ENCODE measurements around the gene FOXN1. TPM values are rescaled to one million over a fixed set of nuclear protein-coding genes. Genes with fewer than 3 reads are reported as not detected.
"Not testable (repeated sequence)": the region's sequence is repeated elsewhere in the genome, so short reads cannot be mapped to it uniquely, and the experiment has no call there.

The FOXN1 gene
- total and polyA plus RNA-seq, 8 donors: 0.43 to 9.3 (median 2.4) TPM; not detected in 5

DNA sequence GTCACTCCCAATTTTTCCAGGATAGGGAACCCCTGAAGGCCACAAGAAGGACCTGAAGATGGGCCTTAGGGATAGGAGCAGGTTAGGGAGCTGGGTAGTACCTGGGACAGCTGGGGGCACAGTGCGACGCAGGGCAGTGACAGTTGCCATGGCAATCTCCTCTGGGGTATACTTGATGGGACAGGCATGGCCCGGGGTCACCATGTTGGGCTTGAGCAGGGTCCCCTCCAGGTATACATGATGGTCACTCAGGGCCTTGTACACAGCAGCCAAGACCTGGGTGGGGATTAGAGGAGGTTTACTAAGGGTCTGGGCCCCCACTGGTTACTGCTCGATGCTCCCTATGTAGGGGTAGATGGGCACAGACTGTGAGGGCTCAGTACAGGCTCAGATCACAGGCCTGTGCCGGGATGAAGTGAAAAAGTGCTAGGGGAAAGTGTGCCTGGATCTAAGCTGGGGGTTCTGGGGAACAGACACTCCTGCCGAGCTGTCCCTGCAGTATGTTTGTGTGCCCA is 67.9 kb downstream of the FOXN1 start:
- H3K27ac ChIP-seq: no peak overlapping the region
- H3K36me3 ChIP-seq: peaks cover 0 to 12% (median 0%) of the 10 kb centered on the region in 4 donors
- intact Hi-C loops (cut with DNase I; ENCODE audit: low total_unique reads): no loop called here
- H3K9me3 ChIP-seq: no peaks in the 10 kb centered on the region
- H3K4me1 ChIP-seq: peaks cover 23 to 58% (median 40%) of the 10 kb centered on the region in 4 donors
- TF ChIP-seq EP300 (IDR thresholded peaks at IDR 0.05) (no peak), POLR2A (IDR thresholded peaks at IDR 0.05) (no peak), POLR2AphosphoS5 (IDR thresholded peaks at IDR 0.05) (no peak)
- TF ChIP-seq, protein P1, sequence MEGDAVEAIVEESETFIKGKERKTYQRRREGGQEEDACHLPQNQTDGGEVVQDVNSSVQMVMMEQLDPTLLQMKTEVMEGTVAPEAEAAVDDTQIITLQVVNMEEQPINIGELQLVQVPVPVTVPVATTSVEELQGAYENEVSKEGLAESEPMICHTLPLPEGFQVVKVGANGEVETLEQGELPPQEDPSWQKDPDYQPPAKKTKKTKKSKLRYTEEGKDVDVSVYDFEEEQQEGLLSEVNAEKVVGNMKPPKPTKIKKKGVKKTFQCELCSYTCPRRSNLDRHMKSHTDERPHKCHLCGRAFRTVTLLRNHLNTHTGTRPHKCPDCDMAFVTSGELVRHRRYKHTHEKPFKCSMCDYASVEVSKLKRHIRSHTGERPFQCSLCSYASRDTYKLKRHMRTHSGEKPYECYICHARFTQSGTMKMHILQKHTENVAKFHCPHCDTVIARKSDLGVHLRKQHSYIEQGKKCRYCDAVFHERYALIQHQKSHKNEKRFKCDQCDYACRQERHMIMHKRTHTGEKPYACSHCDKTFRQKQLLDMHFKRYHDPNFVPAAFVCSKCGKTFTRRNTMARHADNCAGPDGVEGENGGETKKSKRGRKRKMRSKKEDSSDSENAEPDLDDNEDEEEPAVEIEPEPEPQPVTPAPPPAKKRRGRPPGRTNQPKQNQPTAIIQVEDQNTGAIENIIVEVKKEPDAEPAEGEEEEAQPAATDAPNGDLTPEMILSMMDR (IDR thresholded peaks at IDR 0.05): no peak
- no peak for DNase-seq
- 88 to 99% (median 93%) methylated on average over 6 of the region's 6 CpGs for WGBS, 5 donors
- H3K4me3 ChIP-seq: no peak overlapping the region
- H3K27me3 ChIP-seq: no peaks in the 10 kb centered on the region

DNA sequence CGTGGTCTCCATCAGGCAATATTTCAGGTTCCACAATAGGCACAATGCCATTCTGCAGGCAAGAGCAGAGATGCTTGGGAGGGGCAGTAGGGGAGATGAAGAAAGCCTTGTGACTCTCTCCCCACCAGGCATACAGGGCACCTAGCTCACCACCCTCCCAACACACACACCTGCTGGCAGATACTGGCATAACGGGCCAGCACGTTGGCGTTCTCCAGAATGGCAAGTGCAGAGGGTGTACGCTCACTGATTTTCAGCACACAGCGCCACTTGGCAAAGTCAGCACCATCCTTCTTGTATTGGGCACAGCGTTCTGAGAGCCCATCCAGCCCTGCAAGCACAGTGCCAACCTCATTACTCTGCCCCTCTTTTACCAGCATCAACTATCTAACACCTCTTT is 68.4 kb downstream of the FOXN1 start:
- peaks cover 23 to 53% (median 37%) of the 10 kb centered on the region in 4 donors for H3K4me1 ChIP-seq
- peaks cover 0 to 17% (median 0%) of the 10 kb centered on the region in 4 donors for H3K36me3 ChIP-seq
- whole genome bisulfite sequencing, 5 donors: 73 to 87% (median 84%) methylated on average over 7 of the region's 7 CpGs
- DNase-seq: peak in 1 of 2 donors; percentile 10
- no peak for TF ChIP-seq EP300 (IDR thresholded peaks at IDR 0.05)
- no peak for TF ChIP-seq POLR2A (IDR thresholded peaks at IDR 0.05)
- TF ChIP-seq, protein P1 (IDR thresholded peaks at IDR 0.05): no peak
- no peak for TF ChIP-seq POLR2AphosphoS5 (IDR thresholded peaks at IDR 0.05)
- H3K4me3 ChIP-seq: no peak overlapping the region
- no peak overlapping the region for H3K27ac ChIP-seq
- intact Hi-C loops (cut with DNase I; ENCODE audit: low total_unique reads): no loop called here
- H3K9me3 ChIP-seq: no peaks in the 10 kb centered on the region
- no peaks in the 10 kb centered on the region for H3K27me3 ChIP-seq

DNA sequence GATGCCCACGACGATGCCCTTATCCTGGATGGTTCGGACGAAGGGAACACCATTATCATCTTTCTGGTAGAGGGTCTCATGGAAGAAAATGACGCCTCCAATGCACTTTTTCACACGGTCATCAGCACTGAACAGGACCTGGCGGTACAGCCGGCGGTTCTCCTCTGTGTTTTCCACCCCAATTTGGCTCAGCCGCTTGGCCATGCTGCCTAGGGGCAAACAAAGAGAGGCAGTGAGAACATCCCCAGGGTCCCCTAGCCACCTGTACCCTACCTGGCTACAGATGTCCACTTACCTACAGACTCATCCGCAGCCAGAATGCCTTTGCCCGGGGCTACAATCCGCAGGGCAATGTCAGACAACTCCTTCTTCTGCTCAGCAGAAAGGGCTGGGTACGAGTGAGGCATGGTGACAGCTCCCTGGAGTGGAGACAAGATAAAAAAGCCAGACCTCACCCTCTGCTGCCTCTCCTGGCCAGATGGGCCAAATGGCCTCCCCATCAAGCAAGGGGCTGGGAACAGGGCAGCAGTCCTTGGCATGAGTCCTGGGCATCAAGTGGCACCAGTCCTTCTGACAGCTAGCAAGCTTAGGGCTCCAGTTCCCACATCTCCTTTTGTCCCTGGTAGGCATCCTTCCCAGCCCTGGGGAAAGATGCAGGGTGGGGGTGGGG is 69.1 kb downstream of the FOXN1 start:
- no peak overlapping the region for H3K27ac ChIP-seq
- no peaks in the 10 kb centered on the region for H3K27me3 ChIP-seq
- H3K4me1 ChIP-seq: peaks cover 18 to 45% (median 31%) of the 10 kb centered on the region in 4 donors
- intact Hi-C loops (cut with DNase I; ENCODE audit: low total_unique reads): no loop called here
- 91 to 98% (median 96%) methylated on average over 14 of the region's 14 CpGs for WGBS, 5 donors
- peaks cover 0 to 21% (median 0%) of the 10 kb centered on the region in 4 donors for H3K36me3 ChIP-seq
- no peak overlapping the region for H3K4me3 ChIP-seq
- TF ChIP-seq POLR2A (IDR thresholded peaks at IDR 0.05) (no peak), POLR2AphosphoS5 (IDR thresholded peaks at IDR 0.05) (no peak), EP300 (IDR thresholded peaks at IDR 0.05) (no peak)
- TF ChIP-seq, protein P1 (IDR thresholded peaks at IDR 0.05): no peak
- H3K9me3 ChIP-seq: no peaks in the 10 kb centered on the region
- no peak for DNase-seq

DNA sequence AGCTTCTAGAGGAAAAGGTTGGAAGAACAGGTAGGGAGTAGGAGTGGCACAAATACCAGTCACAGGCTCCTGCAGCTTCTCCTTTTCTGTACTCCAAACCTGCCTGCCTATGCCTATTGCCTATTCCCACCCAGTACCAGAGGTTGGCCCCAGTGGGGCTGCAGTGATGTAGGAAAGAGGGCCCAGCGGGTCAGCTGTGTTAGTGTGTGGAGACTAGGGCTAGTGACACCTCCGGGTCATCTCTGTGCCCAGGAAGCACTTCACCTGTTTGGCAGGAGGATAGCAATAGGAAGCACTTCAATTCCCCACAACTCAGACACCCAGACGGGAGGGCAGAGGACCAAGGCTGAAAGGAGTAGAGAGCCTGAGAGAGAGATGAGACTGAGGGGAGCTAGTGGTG is 69.9 kb downstream of the FOXN1 start:
- H3K27me3 ChIP-seq; H3K27ac ChIP-seq; intact Hi-C loops (cut with DNase I; ENCODE audit: low total_unique reads); H3K4me3 ChIP-seq; H3K9me3 ChIP-seq; DNase-seq: not testable (repeated sequence)
- WGBS, 5 donors: 72 to 83% (median 78%) methylated on average over 3 of the region's 3 CpGs
- peaks cover 0 to 21% (median 0%) of the 10 kb centered on the region in 4 donors for H3K36me3 ChIP-seq
- peaks cover 14 to 40% (median 25%) of the 10 kb centered on the region in 4 donors for H3K4me1 ChIP-seq

All from stomach (tissue), 9 donors.